LNCaP clone FGC (cell line): ENCODE results near the gene ATF7IP2.

ENCODE experiments used
- DNase-seq: peaks from one replicate; pipeline ENCODE4 v3.0.0-alpha.2; 2011; ENCODE audit warnings: low read depth
- H3K4me3 ChIP-seq: 2 replicates; pipeline ENCODE4 v1.5.1; 2011; ENCODE audit warnings: mild to moderate bottlenecking, low read depth, low read length, control low read depth
- CTCF ChIP-seq: IDR thresholded peaks from 2 replicates; pipeline ENCODE4 v1.5.1; 2012; ENCODE audit warnings: mild to moderate bottlenecking; ENCODE audit not compliant: control insufficient read depth, insufficient read depth; ENCODE audit errors: extremely low read depth

ATF7IP2 gene

GRCh38 chr16:10518479-10519041 is 132.7 kb downstream of the ATF7IP2 start:
- TF ChIP-seq CTCF: no peak
- no peak for DNase-seq

GRCh38 chr16:10519297-10519696 is 133.4 kb downstream of the ATF7IP2 start:
- no peak overlapping the region for H3K4me3 ChIP-seq
- no peak for TF ChIP-seq CTCF
- DNase-seq: no peak

More at GRCh38 chr16:10518479-10519041, 132.7 kb downstream of the ATF7IP2 start:
- no peak overlapping the region for H3K4me3 ChIP-seq

- no peak overlapping the region for H3K4me3 ChIP-seq
- no peak for TF ChIP-seq CTCF
- DNase-seq: peak; percentile 98
These were observed 134.3 kb downstream of the ATF7IP2 start for GRCh38 chr16:10519929-10520868.

- H3K4me3 ChIP-seq: no peak overlapping the region
- TF ChIP-seq CTCF: no peak
- DNase-seq: no peak
These were observed 135.2 kb downstream of the ATF7IP2 start for GRCh38 chr16:10520869-10521578.

- H3K4me3 ChIP-seq: no peak overlapping the region
- DNase-seq: peak; percentile 32
- TF ChIP-seq CTCF: peak; percentile 71
These were observed 135.9 kb downstream of the ATF7IP2 start for GRCh38 chr16:10521681-10522274.

GRCh38 chr16:10522966-10523365 is 137.1 kb downstream of the ATF7IP2 start:
- TF ChIP-seq CTCF: no peak
- no peak overlapping the region for H3K4me3 ChIP-seq
- no peak for DNase-seq
